Activated CD4-positive, alpha-beta memory T cell treated with anti-CD3 and anti-CD28 coated beads for 36 hours (primary cell): ENCODE data around the gene MFAP4. TPM values are rescaled to one million over a fixed set of nuclear protein-coding genes. Genes with fewer than 3 reads are reported as not detected.

Experiments used
- CTCF ChIA-PET: fragments of 350-600 bp; sonication (Branson Sonifier 250); formaldehyde crosslinking; loops from one replicate; lab custom pipeline; 2021; ENCODE audit warnings: antibody characterized with exemption, inconsistent platforms; lab: Charles Lee
- POLR2A ChIA-PET: fragments of 350-600 bp; sonication (Branson Sonifier 250); formaldehyde crosslinking; loops from one replicate; lab custom pipeline; 2021; ENCODE audit warnings: antibody characterized with exemption; lab: Charles Lee
- DNase-seq: peaks from one replicate; pipeline ENCODE4 v3.0.0-alpha.2; 2020
- H3K27ac Mint-ChIP-seq: one replicate; pipeline ENCODE4 v1.8.0; 2021; ENCODE audit warnings: mixed read lengths
- H3K27me3 Mint-ChIP-seq: one replicate; pipeline ENCODE4 v1.8.0; 2021; ENCODE audit warnings: mixed read lengths
- H3K36me3 Mint-ChIP-seq: one replicate; pipeline ENCODE4 v1.8.0; 2021; ENCODE audit warnings: mixed read lengths
- H3K4me1 Mint-ChIP-seq: one replicate; pipeline ENCODE4 v1.8.0; 2021; ENCODE audit warnings: low read depth, mixed read lengths
- H3K4me3 Mint-ChIP-seq: one replicate; pipeline ENCODE4 v1.8.0; 2021; ENCODE audit warnings: mild to moderate bottlenecking, mixed read lengths
- H3K9me3 Mint-ChIP-seq: one replicate; pipeline ENCODE4 v1.8.0; 2021; ENCODE audit warnings: mixed read lengths
- intact Hi-C: fragments of 100-400 bp; cut with micrococcal nuclease; formaldehyde crosslinking; loops from one replicate; pipeline ENCODE4 v1.15.1; 2023
- total RNA-seq, 2 experiments: library from RNA; stranded (reverse); gene quantifications; one replicate each; pipeline ENCODE4 v1.2.3, GENCODE V29; 2021

The MFAP4 gene
- total RNA-seq, 2 experiments from 2014 or later: not detected

DNA sequence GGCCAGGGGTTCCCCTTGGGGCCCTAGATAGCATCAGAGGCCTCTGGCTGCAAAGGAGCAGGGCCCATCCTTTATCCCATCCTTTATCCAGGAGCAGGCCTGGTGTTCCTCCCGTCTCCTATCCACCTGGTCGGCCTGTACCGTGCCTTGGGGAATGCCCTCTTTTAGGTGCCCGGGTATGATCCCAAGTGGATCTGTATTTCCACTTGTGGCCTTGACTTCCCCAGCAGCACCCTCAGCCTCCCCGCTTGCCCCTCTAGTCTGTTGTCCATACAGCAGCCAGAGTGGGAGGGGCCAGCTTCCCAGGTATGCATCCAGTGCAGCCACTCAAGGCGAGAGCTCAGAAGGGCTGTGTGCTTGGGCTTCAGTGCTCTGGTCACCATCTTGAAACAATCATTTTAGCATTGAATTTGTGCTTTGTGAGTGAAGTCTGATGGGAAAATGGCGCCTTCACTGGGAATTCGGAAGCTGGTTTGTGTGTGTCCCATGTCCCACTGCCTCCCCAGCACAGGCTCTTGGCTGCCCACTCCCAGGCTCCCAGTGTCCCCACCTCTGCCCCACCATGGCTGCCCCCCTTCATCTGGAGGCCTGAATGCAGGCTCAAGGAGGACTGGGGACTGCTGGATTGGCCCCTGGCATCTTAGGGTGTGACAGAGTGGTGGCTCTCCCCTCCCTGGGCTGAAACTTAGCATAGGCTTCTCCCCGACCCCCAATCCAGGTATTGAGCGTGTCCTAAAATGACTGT is 20.8 kb upstream of the MFAP4 start:
- ChIA-PET CTCF (no interaction called here), POLR2A (no interaction called here)
- H3K9me3 Mint-ChIP-seq: no peaks in the 10 kb centered on the region
- H3K4me1 Mint-ChIP-seq: no peaks in the 10 kb centered on the region
- H3K27me3 Mint-ChIP-seq: peaks cover 2% of the 10 kb centered on the region
- H3K36me3 Mint-ChIP-seq: no peaks in the 10 kb centered on the region
- H3K4me3 Mint-ChIP-seq: no peak overlapping the region
- intact Hi-C loops: no loop called here
- DNase-seq: no peak
- H3K27ac Mint-ChIP-seq: no peak overlapping the region

GRCh38 chr17:19405114-19405513 is 18.1 kb upstream of the MFAP4 start:
- intact Hi-C loops: no loop called here
- POLR2A ChIA-PET: no interaction called here
- CTCF ChIA-PET: interaction anchor here (1.1 kb wide), 1 partner anchor 42 kb away, joined by 4 read pairs; no protein-coding TSS in a partner anchor
- Mint-ChIP-seq H3K27me3 (peaks cover 3% of the 10 kb centered on the region), H3K4me1 (no peaks in the 10 kb centered on the region), H3K4me3 (no peak overlapping the region), H3K9me3 (no peaks in the 10 kb centered on the region), H3K36me3 (no peaks in the 10 kb centered on the region), H3K27ac (no peak overlapping the region)
- DNase-seq: no peak

GRCh38 chr17:19404264-19404663 is 17.3 kb upstream of the MFAP4 start:
- no peak for DNase-seq
- no peaks in the 10 kb centered on the region for H3K36me3 Mint-ChIP-seq
- no peaks in the 10 kb centered on the region for H3K9me3 Mint-ChIP-seq
- H3K27me3 Mint-ChIP-seq: peaks cover 3% of the 10 kb centered on the region
- H3K4me3 Mint-ChIP-seq: no peak overlapping the region
- no peaks in the 10 kb centered on the region for H3K4me1 Mint-ChIP-seq
- POLR2A ChIA-PET: no interaction called here
- CTCF ChIA-PET: no interaction called here
- intact Hi-C loops: no loop called here
- H3K27ac Mint-ChIP-seq: no peak overlapping the region

GRCh38 chr17:19403021-19403420 is 16.0 kb upstream of the MFAP4 start:
- intact Hi-C loops: no loop called here
- ChIA-PET CTCF (no interaction called here), POLR2A (no interaction called here)
- Mint-ChIP-seq H3K4me1 (no peaks in the 10 kb centered on the region), H3K4me3 (no peak overlapping the region), H3K27ac (no peak overlapping the region), H3K36me3 (no peaks in the 10 kb centered on the region), H3K9me3 (no peaks in the 10 kb centered on the region), H3K27me3 (peaks cover 3% of the 10 kb centered on the region)
- DNase-seq: no peak

DNA sequence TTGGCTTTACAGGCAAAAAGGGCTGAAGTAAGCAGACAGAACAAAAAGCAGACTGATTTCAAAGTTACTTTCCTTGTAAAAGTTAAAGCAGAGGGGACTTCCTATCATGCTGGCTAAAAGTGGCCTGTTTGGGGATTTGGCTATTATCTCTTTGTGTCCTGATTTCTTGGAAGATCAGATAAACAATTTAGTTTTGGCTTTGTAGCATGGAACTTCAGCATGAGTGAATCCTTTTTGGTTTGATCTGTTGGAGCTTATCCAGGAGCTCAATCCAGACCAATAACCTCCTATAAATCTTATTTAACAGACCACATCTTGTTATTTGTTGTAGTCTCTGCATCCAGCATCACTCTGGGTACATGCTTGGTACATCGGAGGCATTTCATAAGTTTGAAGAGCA is 15.2 kb upstream of the MFAP4 start:
- H3K27ac Mint-ChIP-seq: no peak overlapping the region
- no peak overlapping the region for H3K4me3 Mint-ChIP-seq
- POLR2A ChIA-PET: no interaction called here
- CTCF ChIA-PET: interaction anchor here (0.9 kb wide), 1 partner anchor 40 kb away, joined by 3 read pairs; the partner anchor contains the start of gene B9D1
- peaks cover 3% of the 10 kb centered on the region for H3K27me3 Mint-ChIP-seq
- no peak for DNase-seq
- H3K9me3 Mint-ChIP-seq: no peaks in the 10 kb centered on the region
- intact Hi-C loops: no loop called here
- no peaks in the 10 kb centered on the region for H3K36me3 Mint-ChIP-seq
- no peaks in the 10 kb centered on the region for H3K4me1 Mint-ChIP-seq

DNA sequence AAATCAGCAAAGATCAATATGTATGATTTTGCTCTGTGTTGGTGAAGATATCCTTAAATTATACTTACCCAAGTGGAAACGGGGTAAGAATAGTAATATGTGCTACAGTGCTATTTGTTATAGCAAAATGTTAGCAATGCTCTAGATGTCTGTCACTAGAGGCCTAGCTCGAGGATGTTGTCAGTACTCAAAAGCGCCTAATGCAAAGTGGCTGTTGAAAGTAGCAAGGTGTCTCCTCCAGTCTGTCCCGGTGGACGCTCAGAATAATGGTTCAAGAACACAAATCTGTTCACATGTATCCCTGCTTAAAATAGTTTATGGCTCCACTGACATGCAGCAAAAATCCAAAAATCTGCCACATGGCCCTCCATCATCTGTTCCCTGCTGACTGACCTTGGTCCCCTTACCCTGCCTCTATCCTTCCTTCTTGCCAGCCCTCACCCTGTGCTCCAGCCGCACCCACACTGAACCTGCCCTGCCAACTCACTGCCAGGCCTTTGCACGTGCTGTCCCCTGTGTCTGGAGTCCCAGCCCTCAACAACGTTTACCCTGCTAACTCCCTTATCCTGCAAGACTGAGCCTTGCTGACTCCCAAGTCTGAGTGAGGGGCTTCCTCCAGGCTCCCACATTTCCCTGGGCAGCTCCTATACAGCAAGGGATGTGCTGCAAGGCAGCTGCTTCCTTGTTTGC is 14.5 kb upstream of the MFAP4 start:
- DNase-seq: no peak
- intact Hi-C loops: no loop called here
- CTCF ChIA-PET: no interaction called here
- no peak overlapping the region for H3K27ac Mint-ChIP-seq
- H3K36me3 Mint-ChIP-seq: no peaks in the 10 kb centered on the region
- no peak overlapping the region for H3K4me3 Mint-ChIP-seq
- peaks cover 3% of the 10 kb centered on the region for H3K27me3 Mint-ChIP-seq
- H3K4me1 Mint-ChIP-seq: no peaks in the 10 kb centered on the region
- POLR2A ChIA-PET: no interaction called here
- no peaks in the 10 kb centered on the region for H3K9me3 Mint-ChIP-seq

DNA sequence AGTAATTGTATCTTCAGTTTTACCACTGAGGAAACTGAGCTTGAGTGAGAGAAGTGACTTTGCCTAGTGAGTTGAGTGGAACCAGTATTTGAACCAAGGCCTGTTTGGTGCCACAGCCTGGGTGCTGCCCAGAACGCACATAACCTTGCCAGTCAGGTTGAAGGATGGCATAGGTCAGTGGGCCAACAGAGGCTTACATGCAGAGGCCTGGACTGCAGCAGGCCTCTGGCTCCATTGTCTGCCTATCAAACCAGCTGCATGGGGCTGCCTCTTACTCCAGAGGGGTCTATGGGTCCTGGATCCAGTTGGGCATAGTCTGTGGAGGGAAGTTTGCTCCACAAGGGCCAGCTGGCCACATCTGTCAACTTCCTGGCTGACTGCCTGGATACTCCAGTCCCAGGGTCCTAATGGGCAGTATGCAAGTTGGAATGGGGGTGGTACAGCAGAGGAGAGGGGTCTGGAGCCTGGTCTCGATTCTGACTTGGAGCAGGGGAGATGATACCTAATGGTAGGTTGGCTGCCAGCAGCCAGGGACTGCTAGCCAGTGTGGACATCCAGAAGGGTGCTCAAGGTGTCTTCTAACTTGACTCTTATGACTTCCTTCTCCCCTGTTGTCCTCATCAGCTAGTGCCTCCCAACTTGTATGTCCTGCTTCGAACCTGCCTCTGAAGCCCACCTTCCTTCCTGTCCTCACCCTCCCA is 12.9 kb upstream of the MFAP4 start:
- Mint-ChIP-seq H3K27me3 (peaks cover 3% of the 10 kb centered on the region), H3K4me3 (no peak overlapping the region), H3K4me1 (no peaks in the 10 kb centered on the region), H3K27ac (no peak overlapping the region), H3K9me3 (no peaks in the 10 kb centered on the region), H3K36me3 (no peaks in the 10 kb centered on the region)
- intact Hi-C loops: no loop called here
- no peak for DNase-seq
- ChIA-PET CTCF (no interaction called here), POLR2A (no interaction called here)

DNA sequence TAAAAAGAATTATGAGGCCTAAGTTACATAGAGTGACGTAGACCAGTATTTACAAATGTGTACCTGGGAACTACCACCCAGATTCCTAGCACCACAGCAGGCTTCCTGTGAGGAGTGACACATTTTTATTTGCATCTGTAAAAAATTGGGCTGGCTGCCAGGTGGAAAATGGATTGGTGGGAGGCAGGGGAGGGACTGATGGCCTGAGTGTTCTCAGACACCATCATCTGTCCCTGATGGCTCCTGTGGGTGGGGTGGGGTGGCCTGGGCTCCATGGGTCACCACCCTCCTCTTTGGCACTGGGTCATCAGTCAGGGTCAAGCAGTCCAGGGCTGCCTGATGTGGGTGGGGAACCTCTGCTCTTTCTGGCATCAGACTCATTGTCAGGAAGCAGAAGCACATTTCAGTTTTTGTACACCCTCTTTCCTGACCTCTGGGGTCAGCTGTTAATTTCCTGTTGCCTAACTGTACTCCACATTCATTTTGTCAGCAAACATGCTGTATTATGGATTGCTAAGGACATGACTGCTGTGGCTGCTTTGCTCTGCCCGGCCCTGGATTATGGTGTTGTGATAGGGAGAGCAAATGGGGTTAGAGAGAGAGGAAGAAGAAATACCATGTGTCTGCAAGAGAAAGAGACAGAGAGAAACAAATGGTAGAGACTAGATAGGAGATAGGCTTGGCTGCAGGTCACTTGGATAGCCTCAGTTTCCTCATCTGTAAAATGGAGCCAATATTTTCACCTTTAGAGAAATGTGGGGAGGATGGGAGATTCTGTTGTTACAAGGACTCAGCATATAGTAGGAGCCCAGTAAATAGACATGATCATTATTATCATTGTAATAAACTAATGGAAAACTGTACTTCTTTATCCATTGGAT is 11.6 kb upstream of the MFAP4 start:
- ChIA-PET POLR2A (no interaction called here), CTCF (interaction anchor here (1.1 kb wide), 1 partner anchor 36 kb away, joined by 3 read pairs; the partner anchor contains the start of gene B9D1)
- H3K4me1 Mint-ChIP-seq: no peaks in the 10 kb centered on the region
- intact Hi-C loops: no loop called here
- no peaks in the 10 kb centered on the region for H3K36me3 Mint-ChIP-seq
- H3K4me3 Mint-ChIP-seq: no peak overlapping the region
- peaks cover 3% of the 10 kb centered on the region for H3K27me3 Mint-ChIP-seq
- H3K27ac Mint-ChIP-seq: no peak overlapping the region
- no peaks in the 10 kb centered on the region for H3K9me3 Mint-ChIP-seq
- DNase-seq: no peak

- H3K36me3 Mint-ChIP-seq: no peaks in the 10 kb centered on the region
- intact Hi-C loops: no loop called here
- ChIA-PET POLR2A (no interaction called here), CTCF (interaction anchor here (0.9 to 1.1 kb wide), 2 partner anchors 35 to 50 kb away, joined by 3 to 4 read pairs; partner anchors contain the start of gene B9D1)
- no peak overlapping the region for H3K27ac Mint-ChIP-seq
- DNase-seq: no peak
- H3K4me3 Mint-ChIP-seq: no peak overlapping the region
- H3K27me3 Mint-ChIP-seq: peaks cover 3% of the 10 kb centered on the region
- no peaks in the 10 kb centered on the region for H3K9me3 Mint-ChIP-seq
- no peaks in the 10 kb centered on the region for H3K4me1 Mint-ChIP-seq
Measured at GRCh38 chr17:19397556-19398041, 10.6 kb upstream of the MFAP4 start.

DNA sequence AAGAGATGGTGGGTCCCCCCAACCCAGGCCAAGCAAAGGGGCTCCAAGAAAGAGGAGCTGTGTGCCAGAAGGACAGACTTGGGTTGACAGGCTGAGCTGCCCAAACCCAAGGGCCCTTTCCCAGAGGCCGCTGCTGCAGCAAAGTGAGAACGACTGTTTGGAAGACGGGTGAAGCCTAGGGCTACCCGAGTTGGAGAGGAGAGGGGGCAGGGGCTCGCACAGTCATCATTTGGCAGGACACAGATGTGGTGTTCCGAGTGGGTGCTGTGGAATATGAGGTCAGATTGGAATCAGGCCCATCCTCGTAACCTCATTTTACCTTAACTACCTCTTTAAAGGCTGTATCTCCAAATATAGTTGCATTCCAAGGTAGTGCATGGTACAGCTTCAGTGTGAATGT is 5.3 kb upstream of the MFAP4 start:
- Mint-ChIP-seq H3K9me3 (no peaks in the 10 kb centered on the region), H3K4me1 (no peaks in the 10 kb centered on the region), H3K36me3 (no peaks in the 10 kb centered on the region), H3K27me3 (no peaks in the 10 kb centered on the region), H3K27ac (no peak overlapping the region), H3K4me3 (no peak overlapping the region)
- ChIA-PET CTCF (interaction anchor here (0.9 kb wide), 1 partner anchor 29 kb away, joined by 3 read pairs; the partner anchor contains the start of gene B9D1), POLR2A (no interaction called here)
- no peak for DNase-seq
- intact Hi-C loops: no loop called here

GRCh38 chr17:19391432-19391831 is 4.4 kb upstream of the MFAP4 start:
- ChIA-PET CTCF (interaction anchor here (1.3 kb wide), 1 partner anchor 28 kb away, joined by 3 read pairs; no protein-coding TSS in a partner anchor), POLR2A (no interaction called here)
- Mint-ChIP-seq H3K9me3 (no peaks in the 10 kb centered on the region), H3K27ac (no peak overlapping the region), H3K27me3 (no peaks in the 10 kb centered on the region), H3K36me3 (no peaks in the 10 kb centered on the region), H3K4me3 (no peak overlapping the region), H3K4me1 (peaks cover 2% of the 10 kb centered on the region)
- no peak for DNase-seq
- intact Hi-C loops: no loop called here
